Fibroblast of the conjunctiva (primary cell): ENCODE results near the gene HOXA10.

ENCODE experiments used
- DNase-seq: peaks from one replicate; pipeline ENCODE4 v3.0.0-alpha.2; 2010; ENCODE audit warnings: low read depth

HOXA10 gene

GRCh38 chr7:27128776-27129728 is 45.1 kb downstream of the HOXA10 start:
- DNase-seq = no peak

- no peak for DNase-seq
These were observed 46.1 kb downstream of the HOXA10 start for GRCh38 chr7:27128034-27128433.

GRCh38 chr7:27126596-27127327 is 47.4 kb downstream of the HOXA10 start:
- no peak for DNase-seq

GRCh38 chr7:27125986-27126394 is 48.1 kb downstream of the HOXA10 start:
- DNase-seq = no peak

GRCh38 chr7:27124902-27125689 is 49.0 kb downstream of the HOXA10 start:
- DNase-seq = no peak

- DNase-seq = no peak
These were observed 49.8 kb downstream of the HOXA10 start for GRCh38 chr7:27124096-27124901.

DNA sequence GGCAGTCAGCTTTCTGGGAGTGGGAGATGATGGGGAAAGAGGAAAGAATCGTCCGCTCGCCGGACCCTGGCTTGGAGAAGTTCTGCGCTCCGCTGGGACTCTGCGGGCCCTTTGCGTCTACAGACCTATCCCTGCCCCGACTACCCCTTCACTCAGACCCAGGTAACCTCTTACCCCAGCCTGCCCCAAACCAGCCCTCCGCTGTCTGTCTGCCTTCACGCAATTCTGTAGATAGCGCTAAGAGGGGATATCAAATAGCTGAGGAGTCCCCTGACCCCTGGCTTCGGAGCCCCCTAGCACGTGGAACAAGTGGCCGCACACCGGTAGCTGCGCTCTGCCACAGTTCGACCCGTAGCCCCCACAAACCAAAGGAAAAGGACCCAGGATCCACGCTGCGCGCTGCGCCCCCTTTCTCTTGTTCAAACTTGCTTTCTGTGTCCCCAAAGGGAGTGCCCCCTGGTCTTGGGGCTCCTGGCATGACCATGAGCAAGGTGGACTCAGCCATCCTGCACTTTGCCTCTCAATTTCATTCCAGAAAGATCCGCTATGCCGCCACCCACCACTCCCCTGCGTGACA is 50.6 kb downstream of the HOXA10 start:
- no peak for DNase-seq

DNA sequence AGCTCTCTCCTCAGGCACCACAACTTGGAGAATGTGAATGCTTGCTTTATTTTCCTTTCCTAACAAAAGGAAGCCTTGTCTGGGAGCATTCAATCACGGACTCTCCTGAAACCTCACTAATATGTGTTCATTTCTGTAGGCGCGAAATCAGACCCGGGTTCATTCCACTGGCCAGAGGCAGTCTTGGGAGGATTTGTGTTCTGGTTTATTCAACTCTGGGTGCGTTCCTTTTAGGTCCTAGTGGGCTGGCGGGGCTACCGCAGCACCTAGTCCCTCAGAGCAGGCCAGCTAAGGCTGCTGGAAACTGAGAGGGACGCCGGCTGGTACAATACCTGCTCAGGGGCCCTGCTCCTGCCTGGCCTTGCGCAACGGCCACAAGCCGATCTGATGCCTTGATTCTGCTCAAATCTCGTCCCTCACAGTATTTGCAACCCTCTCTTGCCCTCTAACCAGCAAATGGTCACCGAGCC is 51.1 kb downstream of the HOXA10 start:
- DNase-seq = no peak

DNA sequence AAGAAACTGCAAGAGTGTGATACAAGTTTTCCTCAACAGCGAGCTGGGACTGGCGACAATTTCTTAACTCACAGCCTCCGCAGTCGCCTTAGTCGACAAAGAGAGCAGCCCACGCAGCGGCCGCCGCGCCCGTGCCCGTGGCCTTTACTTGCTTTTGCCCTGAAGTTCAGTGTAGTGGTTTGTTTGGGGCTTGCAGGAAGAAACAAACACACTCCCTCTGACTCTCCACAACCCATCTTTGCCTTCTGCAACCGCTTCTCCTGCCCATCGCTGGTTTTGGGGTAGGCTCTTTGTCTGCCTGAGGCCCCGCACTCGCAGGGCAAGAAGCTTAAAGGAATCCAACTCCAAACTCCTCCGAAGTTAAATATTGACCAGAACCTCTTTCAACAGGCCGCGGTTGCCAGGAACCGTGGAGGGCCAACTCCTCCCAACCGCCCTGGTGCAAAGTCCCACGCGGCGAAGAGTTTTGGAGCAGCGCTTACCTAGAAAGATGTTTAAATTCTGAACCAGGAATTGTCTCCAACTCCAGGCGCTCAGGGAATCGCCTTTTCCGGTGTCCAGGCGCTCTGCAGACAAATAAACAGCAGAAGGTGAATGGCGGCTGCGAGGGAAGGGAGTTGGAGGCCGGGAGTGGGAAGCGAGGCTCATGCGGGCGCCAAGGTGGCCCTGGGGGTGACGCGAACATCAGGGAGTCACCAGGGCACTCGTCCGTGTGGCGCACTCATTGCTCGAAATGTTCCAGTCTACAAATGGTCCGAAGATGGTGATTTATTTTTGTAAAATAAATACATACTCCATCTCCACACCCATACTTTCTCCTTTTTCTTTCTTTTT is 51.8 kb downstream of the HOXA10 start:
- no peak for DNase-seq

- DNase-seq = no peak
These were observed 52.4 kb downstream of the HOXA10 start for GRCh38 chr7:27121684-27122076.
